GM12864 (cell line): ENCODE data around the gene FARP1.

Experiments
- DNase-seq: peaks from one replicate; pipeline ENCODE4 v3.0.0-alpha.2; 2011; ENCODE audit warnings: low read depth
- H3K4me3 ChIP-seq: 2 replicates; pipeline ENCODE4 v1.5.1; 2011; ENCODE audit warnings: mild to moderate bottlenecking, low read depth, low read length, control low read depth
- TF ChIP-seq, protein P1 (sequence below): IDR thresholded peaks from 2 replicates; pipeline ENCODE4 v1.5.1; 2011; ENCODE audit warnings: low read depth, mild to moderate bottlenecking, moderate library complexity, low read length, control low read depth, inconsistent platforms; ENCODE audit errors: missing control alignments

The FARP1 gene

DNA sequence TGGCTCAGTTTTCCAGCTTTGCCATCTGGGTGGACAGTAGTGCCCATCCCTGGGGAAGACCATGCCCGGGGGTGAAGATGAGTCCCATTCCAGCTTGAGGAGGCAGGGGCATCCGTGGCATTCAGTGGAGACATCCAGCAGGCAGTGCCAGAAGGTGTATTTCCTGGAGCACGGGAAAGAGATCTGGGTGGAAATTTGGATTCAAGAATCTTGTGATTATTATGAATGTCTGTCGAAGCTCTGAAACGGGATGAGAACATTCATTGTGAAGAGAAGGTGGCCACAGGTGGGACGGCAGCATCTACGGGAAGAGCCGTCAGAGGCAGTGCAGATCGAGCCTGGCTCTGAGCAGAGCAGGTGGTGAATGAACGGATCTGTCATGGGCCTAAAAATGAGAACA is 201.5 kb downstream of the FARP1 start:
- H3K4me3 ChIP-seq = no peak overlapping the region
- TF ChIP-seq, protein P1, sequence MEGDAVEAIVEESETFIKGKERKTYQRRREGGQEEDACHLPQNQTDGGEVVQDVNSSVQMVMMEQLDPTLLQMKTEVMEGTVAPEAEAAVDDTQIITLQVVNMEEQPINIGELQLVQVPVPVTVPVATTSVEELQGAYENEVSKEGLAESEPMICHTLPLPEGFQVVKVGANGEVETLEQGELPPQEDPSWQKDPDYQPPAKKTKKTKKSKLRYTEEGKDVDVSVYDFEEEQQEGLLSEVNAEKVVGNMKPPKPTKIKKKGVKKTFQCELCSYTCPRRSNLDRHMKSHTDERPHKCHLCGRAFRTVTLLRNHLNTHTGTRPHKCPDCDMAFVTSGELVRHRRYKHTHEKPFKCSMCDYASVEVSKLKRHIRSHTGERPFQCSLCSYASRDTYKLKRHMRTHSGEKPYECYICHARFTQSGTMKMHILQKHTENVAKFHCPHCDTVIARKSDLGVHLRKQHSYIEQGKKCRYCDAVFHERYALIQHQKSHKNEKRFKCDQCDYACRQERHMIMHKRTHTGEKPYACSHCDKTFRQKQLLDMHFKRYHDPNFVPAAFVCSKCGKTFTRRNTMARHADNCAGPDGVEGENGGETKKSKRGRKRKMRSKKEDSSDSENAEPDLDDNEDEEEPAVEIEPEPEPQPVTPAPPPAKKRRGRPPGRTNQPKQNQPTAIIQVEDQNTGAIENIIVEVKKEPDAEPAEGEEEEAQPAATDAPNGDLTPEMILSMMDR = no peak
- DNase-seq = no peak

DNA sequence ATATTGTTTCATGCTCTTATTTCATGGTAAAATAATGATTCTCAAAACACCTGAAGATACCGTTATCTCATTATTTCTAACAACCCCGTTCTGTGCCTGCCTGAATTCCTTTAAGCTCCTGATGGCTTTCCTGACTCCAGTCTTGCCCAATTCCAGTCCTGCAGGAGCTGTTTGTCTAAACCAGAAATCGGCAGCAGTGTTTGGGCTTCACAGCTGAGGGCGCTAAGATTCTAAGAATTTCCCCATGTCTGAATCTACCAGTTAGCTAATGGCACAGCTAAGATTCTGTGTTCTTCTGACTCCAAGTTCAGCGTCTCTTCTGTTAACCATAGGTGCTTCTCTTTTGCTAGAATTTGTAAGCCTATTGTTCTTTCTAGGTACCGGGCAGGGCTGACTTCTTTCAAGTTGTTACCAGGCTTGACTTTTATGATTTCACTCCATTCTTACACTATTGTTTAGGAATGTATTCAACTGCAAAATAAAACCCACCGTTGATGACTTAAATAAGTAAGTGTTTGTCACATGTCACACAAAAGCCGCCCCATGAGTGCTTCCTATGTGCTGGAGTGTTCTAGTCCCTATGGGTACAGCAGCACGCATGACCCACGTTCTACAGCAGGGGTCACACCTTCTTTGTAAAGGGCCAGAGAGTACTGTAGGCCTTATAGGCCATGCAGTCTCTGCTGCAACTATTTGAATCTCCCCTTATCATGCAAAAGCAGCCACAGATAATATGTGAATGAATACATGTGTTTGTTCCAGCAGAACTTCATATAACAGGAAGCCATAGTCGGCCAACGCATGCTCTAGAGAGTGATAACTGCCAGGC is 202.4 kb downstream of the FARP1 start:
- DNase-seq = no peak
- H3K4me3 ChIP-seq = no peak overlapping the region
- TF ChIP-seq, protein P1 = no peak

DNA sequence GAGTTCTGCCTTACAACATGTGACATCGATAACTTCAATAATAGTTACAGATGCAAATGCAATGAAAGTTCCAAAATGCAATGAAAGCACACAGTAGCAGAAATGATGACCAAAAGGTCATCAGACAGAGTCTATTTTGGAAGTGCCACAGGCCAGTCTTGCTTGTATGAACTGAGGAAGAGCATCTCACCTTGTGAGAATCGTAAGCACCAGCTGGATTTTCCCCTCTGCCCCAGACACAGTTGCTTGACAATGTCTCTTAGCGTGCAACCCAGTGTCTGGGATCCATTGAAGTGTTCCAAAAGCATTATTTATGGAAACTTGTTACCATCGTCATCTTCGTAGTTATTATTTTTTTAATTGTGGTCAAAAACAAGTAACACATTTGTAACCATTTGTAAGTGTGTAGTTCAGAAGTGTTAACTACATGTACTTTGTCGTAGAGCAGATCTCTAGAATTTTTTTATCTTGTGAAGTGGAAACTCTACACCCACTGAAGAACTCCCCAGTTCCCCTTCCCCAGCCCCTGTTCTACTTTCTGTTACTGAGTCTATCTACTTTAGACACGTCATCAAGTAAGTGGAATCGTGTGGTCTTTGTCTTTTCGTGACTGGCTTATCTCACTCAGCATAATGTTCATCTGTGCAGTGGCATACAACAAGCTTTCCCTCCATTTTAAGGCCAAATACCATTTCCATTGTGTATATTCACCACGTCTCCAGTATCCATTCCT is 204.2 kb downstream of the FARP1 start:
- no peak for DNase-seq
- TF ChIP-seq, protein P1 = no peak
- H3K4me3 ChIP-seq = no peak overlapping the region

DNA sequence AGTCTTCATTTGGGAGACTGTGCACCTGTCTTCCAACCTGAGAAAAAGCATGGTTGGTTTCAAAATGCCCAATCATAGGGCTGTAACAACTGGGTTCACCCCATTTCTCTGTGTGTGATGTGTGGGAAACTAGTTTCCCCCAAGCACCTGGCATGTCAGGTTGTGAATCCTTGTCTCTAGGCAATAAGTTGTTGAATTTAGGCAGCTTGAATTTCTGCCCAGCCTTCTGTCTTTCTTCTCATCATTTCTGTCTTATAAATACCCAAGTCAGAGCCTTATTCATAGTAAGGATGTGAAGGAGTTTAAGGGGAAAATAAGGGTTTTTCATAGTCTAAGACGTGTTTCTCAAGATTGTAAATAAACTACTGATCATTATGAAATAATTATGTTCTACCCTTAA is 204.9 kb downstream of the FARP1 start:
- TF ChIP-seq, protein P1 = no peak
- DNase-seq = no peak
- H3K4me3 ChIP-seq = no peak overlapping the region

DNA sequence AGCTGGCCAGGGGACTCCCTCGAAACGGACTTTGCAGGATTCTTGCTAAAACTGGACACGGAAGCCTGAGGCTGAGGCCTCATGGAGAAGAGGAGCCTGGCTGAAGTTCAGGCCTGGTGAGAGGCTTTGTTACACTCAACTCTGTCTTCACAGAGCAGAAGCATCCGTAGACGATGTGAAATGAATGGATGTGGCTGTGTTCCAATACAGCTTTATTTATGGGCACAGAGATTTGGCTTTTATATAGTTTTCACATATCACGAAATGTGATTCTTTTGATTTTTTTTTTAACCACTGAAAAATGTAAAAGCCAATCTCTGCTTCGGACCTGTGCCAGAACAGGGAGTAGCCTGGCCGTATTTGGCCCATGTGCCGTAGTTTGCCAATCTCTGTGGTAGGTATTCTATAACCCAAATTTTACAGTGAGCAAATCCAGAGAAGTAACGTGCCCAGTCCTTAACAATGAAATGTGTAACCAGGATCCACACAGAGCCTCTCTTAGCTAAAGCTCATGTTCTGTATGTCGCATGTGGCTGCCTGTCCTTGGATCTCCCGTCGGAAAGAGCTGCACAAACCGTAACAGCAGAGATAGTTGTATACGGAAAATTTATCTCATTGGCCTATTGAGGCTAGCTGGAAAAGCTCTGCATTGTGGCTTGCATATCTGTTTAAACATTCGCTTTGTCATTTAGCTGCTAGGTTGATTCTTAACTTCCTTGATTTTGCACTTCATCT is 205.7 kb downstream of the FARP1 start:
- TF ChIP-seq, protein P1 = no peak
- DNase-seq = no peak
- no peak overlapping the region for H3K4me3 ChIP-seq

DNA sequence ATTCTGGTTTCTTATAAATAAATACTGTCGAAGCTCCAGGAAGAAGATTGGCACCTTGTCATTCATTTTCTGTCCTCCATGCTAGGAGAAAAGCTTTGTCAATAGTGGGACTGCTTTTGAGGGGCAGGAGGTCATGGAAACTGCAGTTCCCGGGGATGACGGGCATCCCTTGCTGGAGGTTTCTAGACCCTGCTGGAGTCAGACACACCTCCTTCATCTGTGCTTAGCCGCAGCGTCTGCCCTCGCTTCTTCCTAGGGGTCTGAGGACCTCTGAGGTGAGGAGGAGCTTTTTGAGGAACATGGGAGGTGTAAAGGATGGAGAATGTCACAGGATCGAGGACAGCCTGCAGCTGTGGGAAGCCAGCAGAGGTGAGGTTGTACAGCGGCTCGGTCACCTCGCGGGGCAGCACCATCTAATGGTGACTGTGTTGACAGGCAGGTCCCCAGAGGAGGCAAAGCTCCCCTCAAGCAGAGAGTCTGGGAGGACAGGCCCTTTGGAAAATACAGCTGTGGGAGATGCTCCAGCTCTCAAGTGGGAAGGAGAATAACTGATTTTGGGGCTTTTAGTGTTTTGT is 206.9 kb downstream of the FARP1 start:
- TF ChIP-seq, protein P1 = peak; percentile 41
- DNase-seq = no peak
- H3K4me3 ChIP-seq = no peak overlapping the region
